Loucy (cell line): ENCODE results near the gene CAPN14.

ENCODE experiments used
- H2AFZ ChIP-seq: fragments of 200-600 bp; sonication (generic); 2 replicates; pipeline ENCODE4 v1.6.0; 2016; ENCODE audit warnings: antibody characterized with exemption, mild to moderate bottlenecking, low read length, moderate library complexity
- H3F3A ChIP-seq: fragments of 200-600 bp; 2 replicates; pipeline ENCODE4 v1.6.0; 2016; ENCODE audit warnings: antibody characterized with exemption, low read depth, mild to moderate bottlenecking
- H3K27me3 ChIP-seq: fragments of 200-600 bp; sonication (generic); 2 replicates; pipeline ENCODE4 v1.6.1; 2014; ENCODE audit warnings: low read length, mild to moderate bottlenecking; ENCODE audit not compliant: insufficient read depth, poor library complexity, severe bottlenecking
- H3K36me3 ChIP-seq: fragments of 200-600 bp; sonication (generic); 2 replicates; pipeline ENCODE4 v1.6.1; 2016; ENCODE audit warnings: low read length; ENCODE audit not compliant: insufficient read depth
- H3K4me1 ChIP-seq: fragments of 200-600 bp; sonication (generic); 2 replicates; pipeline ENCODE4 v1.5.1; 2014; ENCODE audit warnings: low read length, mild to moderate bottlenecking; ENCODE audit not compliant: insufficient read depth, poor library complexity, severe bottlenecking
- H3K4me2 ChIP-seq: fragments of 200-600 bp; sonication (generic); 2 replicates; pipeline ENCODE4 v1.6.0; 2014; ENCODE audit warnings: antibody characterized with exemption, low read length, low read depth, mild to moderate bottlenecking; ENCODE audit not compliant: poor library complexity, severe bottlenecking
- H3K4me3 ChIP-seq: fragments of 200-600 bp; sonication (generic); 2 replicates; pipeline ENCODE4 v1.5.1; 2014; ENCODE audit warnings: low read length, mild to moderate bottlenecking, mixed read lengths; ENCODE audit not compliant: poor library complexity, severe bottlenecking
- H3K79me2 ChIP-seq: fragments of 200-600 bp; sonication (generic); 2 replicates; pipeline ENCODE4 v1.6.1; 2014; ENCODE audit warnings: low read length; ENCODE audit not compliant: insufficient read depth
- H3K9ac ChIP-seq: fragments of 200-600 bp; sonication (generic); 2 replicates; pipeline ENCODE4 v1.6.0; 2014; ENCODE audit warnings: mild to moderate bottlenecking, low read depth, low read length, moderate library complexity; ENCODE audit not compliant: poor library complexity, severe bottlenecking
- H3K9me2 ChIP-seq: fragments of 200-600 bp; sonication (generic); replicated peaks from 2 replicates; pipeline ENCODE4 v1.6.1; 2016; ENCODE audit warnings: low read depth, low read length, mixed read lengths
- H3K9me3 ChIP-seq: fragments of 200-600 bp; sonication (generic); 2 replicates; pipeline ENCODE4 v1.6.1; 2014; ENCODE audit warnings: mild to moderate bottlenecking, antibody characterized with exemption, low read length, low read depth; ENCODE audit not compliant: insufficient read depth
- H4K20me1 ChIP-seq: fragments of 200-600 bp; sonication (generic); 2 replicates; pipeline ENCODE4 v1.6.0; 2014; ENCODE audit warnings: antibody characterized with exemption, low read length, mild to moderate bottlenecking; ENCODE audit not compliant: insufficient read depth, poor library complexity, severe bottlenecking
- EZH2phosphoT487 ChIP-seq: fragments of 200-600 bp; IDR thresholded peaks from 2 replicates; pipeline ENCODE4 v1.6.1; 2018; ENCODE audit warnings: antibody characterized with exemption, mild to moderate bottlenecking, moderate library complexity, borderline replicate concordance
- TF ChIP-seq, protein P1 (sequence below): fragments of 200-600 bp; sonication (generic); conservative IDR thresholded peaks from 2 replicates; pipeline ENCODE4 v1.5.1; 2014; ENCODE audit warnings: mild to moderate bottlenecking, antibody characterized with exemption, low read length

The CAPN14 gene

DNA sequence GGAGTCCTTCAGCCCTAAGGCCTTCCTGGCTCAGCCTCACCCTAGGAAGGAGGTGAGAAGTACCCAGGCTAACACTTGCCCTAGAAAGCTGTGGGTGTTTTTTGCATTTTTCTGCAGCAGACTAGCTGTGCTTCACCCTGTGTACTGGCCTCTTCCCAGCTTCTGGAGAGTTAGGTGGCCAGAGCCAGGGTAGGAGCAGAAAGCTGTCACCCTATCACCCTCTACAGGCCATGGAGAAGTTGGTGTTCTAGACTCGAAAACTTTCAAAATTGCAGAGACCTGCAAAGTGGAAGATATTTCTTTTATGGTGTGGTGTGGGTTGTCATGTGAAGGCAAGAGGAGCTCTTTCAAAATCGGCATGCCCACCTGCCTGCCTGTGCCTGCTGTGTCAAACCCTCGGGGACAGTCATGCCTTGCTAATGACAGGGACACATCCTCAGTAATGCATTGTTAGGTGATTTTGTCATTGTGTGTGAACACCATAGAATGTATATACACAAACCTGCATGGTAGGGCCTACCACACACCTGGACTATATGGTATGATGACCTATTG, 46.4 kb upstream of the CAPN14 start:
- Histone ChIP-seq H3K4me3 (no peak overlapping the region), H3F3A (no peaks in the 10 kb centered on the region), H2AFZ (no peak overlapping the region), H3K9ac (no peak overlapping the region), H3K79me2 (no peaks in the 10 kb centered on the region), H3K9me2 (no peaks in the 10 kb centered on the region), H3K4me2 (no peak overlapping the region), H3K9me3 (no peaks in the 10 kb centered on the region), H4K20me1 (no peaks in the 10 kb centered on the region), H3K27me3 (no peaks in the 10 kb centered on the region), H3K4me1 (no peaks in the 10 kb centered on the region), H3K36me3 (no peaks in the 10 kb centered on the region)
- TF ChIP-seq, protein P1, sequence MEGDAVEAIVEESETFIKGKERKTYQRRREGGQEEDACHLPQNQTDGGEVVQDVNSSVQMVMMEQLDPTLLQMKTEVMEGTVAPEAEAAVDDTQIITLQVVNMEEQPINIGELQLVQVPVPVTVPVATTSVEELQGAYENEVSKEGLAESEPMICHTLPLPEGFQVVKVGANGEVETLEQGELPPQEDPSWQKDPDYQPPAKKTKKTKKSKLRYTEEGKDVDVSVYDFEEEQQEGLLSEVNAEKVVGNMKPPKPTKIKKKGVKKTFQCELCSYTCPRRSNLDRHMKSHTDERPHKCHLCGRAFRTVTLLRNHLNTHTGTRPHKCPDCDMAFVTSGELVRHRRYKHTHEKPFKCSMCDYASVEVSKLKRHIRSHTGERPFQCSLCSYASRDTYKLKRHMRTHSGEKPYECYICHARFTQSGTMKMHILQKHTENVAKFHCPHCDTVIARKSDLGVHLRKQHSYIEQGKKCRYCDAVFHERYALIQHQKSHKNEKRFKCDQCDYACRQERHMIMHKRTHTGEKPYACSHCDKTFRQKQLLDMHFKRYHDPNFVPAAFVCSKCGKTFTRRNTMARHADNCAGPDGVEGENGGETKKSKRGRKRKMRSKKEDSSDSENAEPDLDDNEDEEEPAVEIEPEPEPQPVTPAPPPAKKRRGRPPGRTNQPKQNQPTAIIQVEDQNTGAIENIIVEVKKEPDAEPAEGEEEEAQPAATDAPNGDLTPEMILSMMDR, result 0 out of 2 replicates have a peak, but pooled peaks have one; percentile 21
- no peak for TF ChIP-seq EZH2phosphoT487

DNA sequence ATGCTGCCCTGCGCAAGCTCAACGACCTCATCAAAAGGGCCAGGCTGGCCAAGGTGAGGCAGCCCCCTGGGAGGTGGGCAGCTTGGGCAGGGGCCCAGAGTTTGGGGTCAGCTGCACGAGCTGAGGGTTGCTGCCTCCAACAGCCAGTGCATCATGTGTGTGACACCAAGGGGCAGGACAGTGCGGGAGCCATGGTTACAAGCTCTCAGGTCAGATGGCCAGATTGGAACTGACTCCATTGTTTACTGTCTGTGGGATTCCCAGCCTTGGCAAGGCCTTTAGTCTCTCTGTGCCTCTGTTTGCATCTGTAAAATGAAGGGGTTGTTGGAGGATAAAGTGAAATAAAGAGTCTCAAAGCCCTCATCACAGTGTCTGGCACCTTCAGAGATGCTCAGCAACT, 43.6 kb upstream of the CAPN14 start:
- Histone ChIP-seq H3K4me3 (no peak overlapping the region), H3K27me3 (no peaks in the 10 kb centered on the region), H3K4me1 (no peaks in the 10 kb centered on the region), H3F3A (no peaks in the 10 kb centered on the region), H3K9me2 (no peaks in the 10 kb centered on the region), H3K4me2 (no peak overlapping the region), H4K20me1 (no peaks in the 10 kb centered on the region), H3K36me3 (no peaks in the 10 kb centered on the region), H3K9ac (no peak overlapping the region), H2AFZ (no peak overlapping the region), H3K79me2 (no peaks in the 10 kb centered on the region), H3K9me3 (no peaks in the 10 kb centered on the region)
- no peak for TF ChIP-seq EZH2phosphoT487
- TF ChIP-seq, protein P1, result no peak

DNA sequence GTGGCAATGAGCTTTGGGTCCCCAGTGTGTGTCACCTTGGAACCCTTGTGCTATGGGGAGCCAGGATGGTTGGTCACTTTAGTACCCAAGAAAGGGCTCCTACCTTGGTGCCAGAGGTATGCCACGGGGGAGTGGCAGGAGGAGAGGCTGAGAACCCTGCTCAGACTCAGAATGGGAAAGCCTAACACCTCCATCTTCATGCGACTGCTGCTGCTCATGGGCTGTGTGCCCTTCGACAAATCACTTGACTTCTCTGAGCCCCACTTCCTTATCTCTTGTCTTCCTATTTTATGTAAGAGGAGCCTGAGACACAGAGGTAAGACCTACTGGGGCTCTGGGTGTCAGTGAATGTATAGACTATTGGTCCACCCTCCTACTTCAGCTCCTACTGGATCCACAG, 41.8 kb upstream of the CAPN14 start:
- Histone ChIP-seq H3K4me2 (no peak overlapping the region), H3K4me3 (no peak overlapping the region), H2AFZ (no peak overlapping the region), H3K9ac (no peak overlapping the region), H3K4me1 (no peaks in the 10 kb centered on the region), H3K36me3 (no peaks in the 10 kb centered on the region), H3K9me3 (no peaks in the 10 kb centered on the region), H3F3A (no peaks in the 10 kb centered on the region), H3K79me2 (no peaks in the 10 kb centered on the region), H3K27me3 (no peaks in the 10 kb centered on the region), H4K20me1 (no peaks in the 10 kb centered on the region), H3K9me2 (no peaks in the 10 kb centered on the region)
- TF ChIP-seq EZH2phosphoT487, result no peak
- TF ChIP-seq, protein P1, result no peak
